ENCODE data around the gene SIK2. TPM values are rescaled to one million over a fixed set of nuclear protein-coding genes. Genes with fewer than 3 reads are reported as not detected.
A peak's percentile ranks its signal among the peaks of the same experiment; 100 is the strongest.
"Not testable (repeated sequence)": the region's sequence is repeated elsewhere in the genome, so short reads cannot be mapped to it uniquely, and the experiment has no call there.

SIK2 gene
- total RNA-seq, 1 experiment from 2014 or later, result 10.3 TPM

- DNase-seq, result no peak
- no peaks in the 10 kb centered on the region for H3K27me3 ChIP-seq
- H3K9me3 ChIP-seq, result no peaks in the 10 kb centered on the region
- no peak overlapping the region for H3K4me3 ChIP-seq
- H3K36me3 ChIP-seq, result peaks cover 20% of the 10 kb centered on the region
These were observed 91.1 kb downstream of the SIK2 start for GRCh38 chr11:111693224-111693937.

GRCh38 chr11:111694851-111695250 is 92.6 kb downstream of the SIK2 start:
- H3K9me3 ChIP-seq, result no peaks in the 10 kb centered on the region
- no peaks in the 10 kb centered on the region for H3K27me3 ChIP-seq
- peaks cover 11% of the 10 kb centered on the region for H3K36me3 ChIP-seq
- no peak overlapping the region for H3K4me3 ChIP-seq
- no peak for DNase-seq

- DNase-seq, result no peak
These were observed 94.3 kb downstream of the SIK2 start for GRCh38 chr11:111696556-111696955.

GRCh38 chr11:111697933-111698371 is 95.7 kb downstream of the SIK2 start:
- Histone ChIP-seq H3K27me3 (no peaks in the 10 kb centered on the region), H3K36me3 (peaks cover 11% of the 10 kb centered on the region), H3K9me3 (no peaks in the 10 kb centered on the region), H3K4me3 (no peak overlapping the region)
- DNase-seq, result no peak

More at GRCh38 chr11:111696556-111696955, 94.3 kb downstream of the SIK2 start:
- no peaks in the 10 kb centered on the region for H3K9me3 ChIP-seq
- no peak overlapping the region for H3K4me3 ChIP-seq
- no peaks in the 10 kb centered on the region for H3K27me3 ChIP-seq
- H3K36me3 ChIP-seq, result peaks cover 4% of the 10 kb centered on the region

- DNase-seq, result no peak
These were observed 96.8 kb downstream of the SIK2 start for GRCh38 chr11:111698852-111699559.

GRCh38 chr11:111699579-111700156 is 97.4 kb downstream of the SIK2 start:
- DNase-seq, result no peak
- H3K27me3 ChIP-seq, result no peaks in the 10 kb centered on the region

More at GRCh38 chr11:111698852-111699559, 96.8 kb downstream of the SIK2 start:
- no peaks in the 10 kb centered on the region for H3K9me3 ChIP-seq
- no peak overlapping the region for H3K4me3 ChIP-seq
- H3K27me3 ChIP-seq, result no peaks in the 10 kb centered on the region
- H3K36me3 ChIP-seq, result peaks cover 18% of the 10 kb centered on the region

GRCh38 chr11:111700162-111700561 is 97.9 kb downstream of the SIK2 start:
- H3K9me3 ChIP-seq, result no peaks in the 10 kb centered on the region
- DNase-seq, result no peak
- peaks cover 22% of the 10 kb centered on the region for H3K36me3 ChIP-seq
- no peak overlapping the region for H3K4me3 ChIP-seq
- H3K27me3 ChIP-seq, result no peaks in the 10 kb centered on the region

More at GRCh38 chr11:111699579-111700156, 97.4 kb downstream of the SIK2 start:
- peaks cover 19% of the 10 kb centered on the region for H3K36me3 ChIP-seq
- no peaks in the 10 kb centered on the region for H3K9me3 ChIP-seq
- H3K4me3 ChIP-seq, result no peak overlapping the region

- H3K36me3 ChIP-seq, result peaks cover 40% of the 10 kb centered on the region
- no peaks in the 10 kb centered on the region for H3K27me3 ChIP-seq
- no peak for DNase-seq
- no peaks in the 10 kb centered on the region for H3K9me3 ChIP-seq
- no peak overlapping the region for H3K4me3 ChIP-seq
These were observed 100.4 kb downstream of the SIK2 start for GRCh38 chr11:111702623-111703022.

GRCh38 chr11:111703576-111703975 is 101.3 kb downstream of the SIK2 start:
- Histone ChIP-seq H3K27me3 (no peaks in the 10 kb centered on the region), H3K9me3 (no peaks in the 10 kb centered on the region), H3K36me3 (peaks cover 42% of the 10 kb centered on the region), H3K4me3 (no peak overlapping the region)
- no peak for DNase-seq

- no peaks in the 10 kb centered on the region for H3K9me3 ChIP-seq
- DNase-seq, result peak; percentile 36
- no peak overlapping the region for H3K4me3 ChIP-seq
- no peaks in the 10 kb centered on the region for H3K27me3 ChIP-seq
- peaks cover 46% of the 10 kb centered on the region for H3K36me3 ChIP-seq
These were observed 104.9 kb downstream of the SIK2 start for GRCh38 chr11:111707039-111707690.

- no peak for DNase-seq
- peaks cover 47% of the 10 kb centered on the region for H3K36me3 ChIP-seq
- no peaks in the 10 kb centered on the region for H3K9me3 ChIP-seq
- H3K4me3 ChIP-seq, result no peak overlapping the region
- H3K27me3 ChIP-seq, result no peaks in the 10 kb centered on the region
These were observed 105.4 kb downstream of the SIK2 start for GRCh38 chr11:111707691-111708067.

GRCh38 chr11:111714522-111714921 is 112.3 kb downstream of the SIK2 start:
- peaks cover 23% of the 10 kb centered on the region for H3K36me3 ChIP-seq
- no peaks in the 10 kb centered on the region for H3K9me3 ChIP-seq
- H3K27me3 ChIP-seq, result no peaks in the 10 kb centered on the region
- no peak overlapping the region for H3K4me3 ChIP-seq
- DNase-seq, result no peak

GRCh38 chr11:111715142-111715816 is 113.0 kb downstream of the SIK2 start:
- Histone ChIP-seq H3K36me3 (peaks cover 30% of the 10 kb centered on the region), H3K9me3 (no peaks in the 10 kb centered on the region), H3K4me3 (no peak overlapping the region), H3K27me3 (no peaks in the 10 kb centered on the region)
- DNase-seq, result no peak

GRCh38 chr11:111717660-111718059 is 115.4 kb downstream of the SIK2 start:
- not testable (repeated sequence) for DNase-seq, H3K27me3 ChIP-seq, H3K4me3 ChIP-seq, H3K9me3 ChIP-seq
- H3K36me3 ChIP-seq, result peaks cover 46% of the 10 kb centered on the region

- peaks cover 45% of the 10 kb centered on the region for H3K36me3 ChIP-seq
- peak; percentile 78 for DNase-seq
- no peak overlapping the region for H3K4me3 ChIP-seq
- no peaks in the 10 kb centered on the region for H3K9me3 ChIP-seq
- H3K27me3 ChIP-seq, result no peaks in the 10 kb centered on the region
These were observed 116.2 kb downstream of the SIK2 start for GRCh38 chr11:111718436-111718835.

- DNase-seq, result no peak
- no peaks in the 10 kb centered on the region for H3K27me3 ChIP-seq
- H3K36me3 ChIP-seq, result peaks cover 43% of the 10 kb centered on the region
These were observed 116.6 kb downstream of the SIK2 start for GRCh38 chr11:111718859-111719258.

More at GRCh38 chr11:111718859-111719258, 116.6 kb downstream of the SIK2 start:
- no peaks in the 10 kb centered on the region for H3K9me3 ChIP-seq
- H3K4me3 ChIP-seq, result no peak overlapping the region

Data from MG63 (cell line).